ENCODE measurements around the gene TIMP2.
"Not testable (repeated sequence)": the region's sequence is repeated elsewhere in the genome, so short reads cannot be mapped to it uniquely, and the experiment has no call there.

Gene TIMP2

DNA sequence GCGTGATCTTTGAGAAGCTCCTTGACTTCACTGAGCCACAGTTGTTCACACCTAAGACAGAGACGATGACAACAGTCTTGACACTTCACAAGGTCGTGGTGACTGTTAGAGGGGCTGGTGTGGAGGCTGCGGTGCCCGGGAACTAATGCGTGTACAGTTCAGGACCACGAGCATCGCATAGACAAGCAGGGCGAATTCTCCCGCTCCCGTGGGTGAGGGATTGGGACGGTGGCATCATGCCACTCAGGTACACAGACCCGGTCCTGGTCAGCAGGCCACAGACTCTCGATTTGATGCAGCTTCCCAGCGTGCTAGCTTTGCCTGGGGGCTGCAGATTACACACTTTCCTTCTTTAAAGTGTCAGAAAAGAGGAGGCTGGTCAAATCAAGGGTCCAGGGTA, 46.9 kb downstream of the TIMP2 start:
- H3K27me3 ChIP-seq (ENCODE audit: insufficient read depth, low read depth), result no peaks in the 10 kb centered on the region
- no peak overlapping the region for H3K4me2 ChIP-seq
- H4K20me1 ChIP-seq (ENCODE audit: insufficient read depth), result no peaks in the 10 kb centered on the region
- no peak overlapping the region for H3K4me3 ChIP-seq (IDR thresholded peaks at IDR 0.05; ENCODE audit: insufficient read depth, low read depth, low read length)
- TF ChIP-seq, protein P1, sequence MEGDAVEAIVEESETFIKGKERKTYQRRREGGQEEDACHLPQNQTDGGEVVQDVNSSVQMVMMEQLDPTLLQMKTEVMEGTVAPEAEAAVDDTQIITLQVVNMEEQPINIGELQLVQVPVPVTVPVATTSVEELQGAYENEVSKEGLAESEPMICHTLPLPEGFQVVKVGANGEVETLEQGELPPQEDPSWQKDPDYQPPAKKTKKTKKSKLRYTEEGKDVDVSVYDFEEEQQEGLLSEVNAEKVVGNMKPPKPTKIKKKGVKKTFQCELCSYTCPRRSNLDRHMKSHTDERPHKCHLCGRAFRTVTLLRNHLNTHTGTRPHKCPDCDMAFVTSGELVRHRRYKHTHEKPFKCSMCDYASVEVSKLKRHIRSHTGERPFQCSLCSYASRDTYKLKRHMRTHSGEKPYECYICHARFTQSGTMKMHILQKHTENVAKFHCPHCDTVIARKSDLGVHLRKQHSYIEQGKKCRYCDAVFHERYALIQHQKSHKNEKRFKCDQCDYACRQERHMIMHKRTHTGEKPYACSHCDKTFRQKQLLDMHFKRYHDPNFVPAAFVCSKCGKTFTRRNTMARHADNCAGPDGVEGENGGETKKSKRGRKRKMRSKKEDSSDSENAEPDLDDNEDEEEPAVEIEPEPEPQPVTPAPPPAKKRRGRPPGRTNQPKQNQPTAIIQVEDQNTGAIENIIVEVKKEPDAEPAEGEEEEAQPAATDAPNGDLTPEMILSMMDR (conservative IDR thresholded peaks at IDR 0.05; ENCODE audit: low read depth, low read length), result no peak
- H3K4me1 ChIP-seq (ENCODE audit: low read depth, poor library complexity, severe bottlenecking), result peaks cover 6% of the 10 kb centered on the region
- peaks cover 3% of the 10 kb centered on the region; the same call in 1 of the 2 replicates for H3K79me2 ChIP-seq (ENCODE audit: insufficient read depth, low read depth)
- no peak overlapping the region for H3K9ac ChIP-seq
- no peaks in the 10 kb centered on the region; the same call in 1 of the 2 replicates for H3K36me3 ChIP-seq (ENCODE audit: insufficient read depth)
- H3K27ac ChIP-seq, result no peak overlapping the region
- H2AFZ ChIP-seq (ENCODE audit: low read depth), result no peak overlapping the region

DNA sequence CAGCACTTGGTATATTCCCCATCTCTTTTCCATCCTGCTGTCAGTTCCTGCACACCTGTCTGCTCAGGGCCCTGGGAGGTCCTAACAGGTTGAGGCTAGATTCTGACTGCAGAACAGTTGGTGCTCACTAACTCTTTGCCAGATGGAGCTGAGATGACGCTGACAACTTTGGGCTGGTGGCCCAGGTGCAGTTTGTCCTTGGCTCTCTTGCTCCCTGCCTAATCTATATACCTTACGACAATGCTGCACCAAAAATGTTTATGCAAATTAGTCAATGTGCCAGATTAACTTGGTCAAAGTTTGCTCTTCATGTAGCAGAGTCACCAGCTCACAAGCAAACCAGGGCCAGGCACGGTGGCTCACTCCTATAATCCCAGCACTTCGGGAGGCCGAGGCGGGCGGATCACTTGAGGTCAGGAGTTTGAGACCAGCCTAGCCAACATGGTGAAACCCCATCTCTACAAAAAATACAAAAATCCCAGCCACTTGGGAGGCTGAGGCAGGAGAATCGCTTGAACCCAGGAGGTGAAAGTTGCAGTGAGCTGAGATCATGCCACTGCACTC, 48.2 kb downstream of the TIMP2 start:
- not testable (repeated sequence) for H3K4me3 ChIP-seq (IDR thresholded peaks at IDR 0.05; ENCODE audit: insufficient read depth, low read depth, low read length); H3K4me1 ChIP-seq (ENCODE audit: low read depth, poor library complexity, severe bottlenecking); H3K36me3 ChIP-seq (ENCODE audit: insufficient read depth); H3K27me3 ChIP-seq (ENCODE audit: insufficient read depth, low read depth); H4K20me1 ChIP-seq (ENCODE audit: insufficient read depth); H2AFZ ChIP-seq (ENCODE audit: low read depth); H3K9ac ChIP-seq; H3K4me2 ChIP-seq; H3K79me2 ChIP-seq (ENCODE audit: insufficient read depth, low read depth); H3K27ac ChIP-seq

DNA sequence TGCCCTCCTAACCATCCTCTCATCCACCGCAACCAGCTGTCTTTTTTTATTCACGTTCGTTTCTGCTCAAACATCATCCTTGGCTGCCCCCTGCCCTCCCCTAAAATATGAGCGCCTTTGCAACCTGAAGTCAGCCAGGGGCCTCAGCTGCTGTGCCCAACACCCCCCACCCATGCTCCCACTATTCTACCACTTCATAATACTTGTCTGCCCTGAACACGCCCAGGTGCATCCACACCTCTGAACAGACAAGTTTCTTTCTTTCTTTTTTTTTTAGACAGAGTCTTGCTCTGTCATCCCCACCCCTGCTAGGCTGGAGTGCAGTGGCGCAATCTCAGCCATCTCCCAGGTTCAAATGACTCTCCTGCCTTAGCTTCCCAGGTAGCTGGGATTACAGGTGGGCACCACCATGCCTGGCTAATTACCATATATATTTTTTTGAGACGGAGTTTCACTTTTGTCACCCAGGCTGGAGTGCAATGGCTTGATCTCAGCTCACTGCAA, 49.0 kb downstream of the TIMP2 start:
- Histone ChIP-seq H3K79me2 (ENCODE audit: insufficient read depth, low read depth) (peaks cover 3% of the 10 kb centered on the region; the same call in 1 of the 2 replicates), H4K20me1 (ENCODE audit: insufficient read depth) (no peaks in the 10 kb centered on the region), H2AFZ (ENCODE audit: low read depth) (no peak overlapping the region), H3K4me2 (no peak overlapping the region), H3K4me3 (IDR thresholded peaks at IDR 0.05; ENCODE audit: insufficient read depth, low read depth, low read length) (no peak overlapping the region), H3K27me3 (ENCODE audit: insufficient read depth, low read depth) (no peaks in the 10 kb centered on the region), H3K27ac (no peak overlapping the region), H3K9ac (no peak overlapping the region), H3K4me1 (ENCODE audit: low read depth, poor library complexity, severe bottlenecking) (peaks cover 6% of the 10 kb centered on the region), H3K36me3 (ENCODE audit: insufficient read depth) (no peaks in the 10 kb centered on the region; the same call in 1 of the 2 replicates)
- TF ChIP-seq, protein P1 (conservative IDR thresholded peaks at IDR 0.05; ENCODE audit: low read depth, low read length), result no peak

DNA sequence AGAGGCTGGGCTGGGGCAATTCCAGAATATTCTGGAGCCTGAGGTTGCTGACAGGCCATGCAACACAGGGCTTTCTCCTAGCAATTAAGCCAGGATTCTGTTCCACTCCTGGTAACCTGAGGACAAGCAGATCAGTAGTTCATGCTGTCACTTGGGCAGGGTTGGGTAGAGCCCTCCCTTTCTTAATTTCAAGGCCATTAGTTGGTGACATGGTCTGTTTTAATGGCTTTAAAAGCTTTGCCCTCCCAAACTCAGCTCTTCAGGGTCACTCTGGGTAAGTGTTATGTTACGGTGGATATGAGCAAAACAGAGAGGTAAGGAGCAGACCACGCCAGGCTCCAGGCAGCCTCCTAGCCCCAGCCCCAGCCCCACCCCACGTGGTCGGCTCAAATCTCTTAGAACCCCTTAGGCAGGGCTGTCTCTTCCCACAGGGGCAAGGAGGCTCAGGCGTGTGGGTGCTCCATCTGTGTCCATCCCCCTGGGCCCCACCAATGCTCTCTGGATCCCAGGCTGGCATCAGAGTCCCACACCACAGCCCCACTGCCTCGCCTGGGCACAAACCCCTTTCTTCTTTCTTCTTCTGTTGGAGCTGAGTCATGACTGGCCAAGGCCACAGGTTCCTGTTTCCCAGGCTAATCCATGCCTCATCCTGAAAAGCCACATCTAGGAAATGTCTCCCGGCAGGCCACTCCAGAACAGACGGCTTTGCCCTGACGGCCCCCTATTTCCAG, 49.7 kb downstream of the TIMP2 start:
- peaks cover 3% of the 10 kb centered on the region; the same call in 1 of the 2 replicates for H3K79me2 ChIP-seq (ENCODE audit: insufficient read depth, low read depth)
- TF ChIP-seq, protein P1 (conservative IDR thresholded peaks at IDR 0.05; ENCODE audit: low read depth, low read length), result no peak
- H4K20me1 ChIP-seq (ENCODE audit: insufficient read depth), result no peaks in the 10 kb centered on the region
- no peak overlapping the region for H3K4me2 ChIP-seq
- H3K36me3 ChIP-seq (ENCODE audit: insufficient read depth), result no peaks in the 10 kb centered on the region; the same call in 1 of the 2 replicates
- no peak overlapping the region for H3K4me3 ChIP-seq (IDR thresholded peaks at IDR 0.05; ENCODE audit: insufficient read depth, low read depth, low read length)
- H3K27ac ChIP-seq, result no peak overlapping the region
- H2AFZ ChIP-seq (ENCODE audit: low read depth), result no peak overlapping the region
- H3K4me1 ChIP-seq (ENCODE audit: low read depth, poor library complexity, severe bottlenecking), result peaks cover 6% of the 10 kb centered on the region
- H3K9ac ChIP-seq, result no peak overlapping the region
- no peaks in the 10 kb centered on the region for H3K27me3 ChIP-seq (ENCODE audit: insufficient read depth, low read depth)

Data from KMS-11 (cell line).